HCT116 (cell line): ENCODE data around the gene TERT. TPM values are rescaled to one million over a fixed set of nuclear protein-coding genes. Genes with fewer than 3 reads are reported as not detected.

Experiments used
- ATAC-seq: fragments of 200-7000 bp; cut with Tn5 transposase; 2 replicates; pipeline ENCODE4 v1.9.1; 2020; ENCODE audit warnings: mild to moderate bottlenecking, moderate library complexity
- BruUV-seq: library from RNA; stranded (reverse); fragments of 400-500 nt; replicated peaks from 2 replicates; lab custom pipeline; 2021; lab: Mats Ljungman, UMichigan
- CTCF ChIA-PET: fragments of 300-600 bp; sonication (Branson Sonifier 250); formaldehyde crosslinking; loops from one replicate; lab custom pipeline; 2021; ENCODE audit warnings: antibody characterized with exemption; lab: Charles Lee
- POLR2A ChIA-PET: fragments of 300-600, 350-600 bp; sonication (Branson Sonifier 250); formaldehyde crosslinking; loops from one replicate; lab custom pipeline; 2021; ENCODE audit warnings: antibody characterized with exemption; lab: Charles Lee
- RAD21 ChIA-PET, 2 experiments: fragments of 300-600 bp; sonication (Branson Sonifier 250); formaldehyde crosslinking; loops; one replicate each; lab custom pipeline; 2023; ENCODE audit warnings: low total read pairs in 2 of 2; ENCODE audit not compliant: uncharacterized antibody in 2 of 2, unreplicated experiment in 2 of 2, low non-redundant PET in 1 of 2; lab: Charles Lee
- DNase-seq: peaks from one replicate; pipeline ENCODE4 v3.0.0-alpha.2; 2010; ENCODE audit warnings: low read depth, low spot score
- H2AFZ ChIP-seq: fragments of 200-600 bp; shearing (Covaris generic), sonication (generic); 2 replicates; pipeline ENCODE4 v1.6.1; 2017; ENCODE audit warnings: low read depth, mixed run types, mixed read lengths, antibody characterized with exemption, low read length; ENCODE audit not compliant: poor library complexity, severe bottlenecking
- H3K27ac ChIP-seq: 2 replicates; pipeline ENCODE4 v1.5.1; 2012; ENCODE audit warnings: low read depth, low read length
- H3K27me3 ChIP-seq: fragments of 200-600 bp; sonication (generic); 2 replicates; pipeline ENCODE4 v1.6.1; 2016; ENCODE audit warnings: mixed run types, low read length, mixed read lengths; ENCODE audit not compliant: insufficient read depth
- H3K36me3 ChIP-seq, 2 experiments: fragments of 200-500 bp in 1 of 2; fragments of 200-600 bp in 1 of 2; sonication (Bioruptor generic) in 1 of 2; sonication (generic) in 1 of 2; 2 replicates each; pipeline versions ENCODE4 v1.5.1 to v1.6.1; 2014 to 2016; ENCODE audit warnings: low read length in 2 of 2, inconsistent platforms in 1 of 2, mixed read lengths in 1 of 2, mixed run types in 1 of 2; ENCODE audit not compliant: insufficient read depth in 2 of 2, control insufficient read depth in 1 of 2
- H3K4me1 ChIP-seq, 2 experiments: fragments of 200-600 bp in 1 of 2; sonication (generic) in 1 of 2; 2 replicates each; pipeline versions ENCODE4 v1.5.1 to v1.6.1; 2012 to 2017; ENCODE audit warnings: low read length in 2 of 2, inconsistent platforms in 1 of 2, mild to moderate bottlenecking in 1 of 2, mixed read lengths in 1 of 2, mixed run types in 1 of 2, moderate library complexity in 1 of 2; ENCODE audit not compliant: insufficient read depth in 2 of 2, control insufficient read depth in 1 of 2
- H3K4me2 ChIP-seq: fragments of 200-600 bp; sonication (generic); 2 replicates; pipeline ENCODE4 v1.6.1; 2017; ENCODE audit warnings: mixed run types, low read length, mixed read lengths
- H3K4me3 ChIP-seq, 2 experiments: fragments of 200-600 bp in 1 of 2; sonication (generic) in 1 of 2; replicated peaks in 1 of 2; 2 replicates each; pipeline ENCODE4 v1.5.1; 2011 to 2016; ENCODE audit warnings: low read length in 2 of 2, control low read depth in 1 of 2, low read depth in 1 of 2, mild to moderate bottlenecking in 1 of 2, mixed read lengths in 1 of 2, mixed run types in 1 of 2
- H3K79me2 ChIP-seq: fragments of 200-600 bp; sonication (generic); 2 replicates; pipeline ENCODE4 v1.6.1; 2017; ENCODE audit warnings: mild to moderate bottlenecking, mixed run types, low read length, moderate library complexity, mixed read lengths; ENCODE audit not compliant: insufficient read depth
- H3K9ac ChIP-seq: fragments of 200-600 bp; sonication (generic); 2 replicates; pipeline ENCODE4 v1.6.1; 2016; ENCODE audit warnings: low read length, mixed read lengths
- H3K9me2 ChIP-seq: fragments of 200-600 bp; sonication (generic), shearing (Covaris generic); 2 replicates; pipeline ENCODE4 v1.6.1; 2017; ENCODE audit warnings: mixed run types, mild to moderate bottlenecking, moderate library complexity; ENCODE audit not compliant: insufficient read depth
- H3K9me3 ChIP-seq, 2 experiments: fragments of 200-500 bp in 1 of 2; fragments of 200-600 bp in 1 of 2; sonication (Bioruptor generic) in 1 of 2; sonication (generic) in 1 of 2; 2 replicates each; pipeline ENCODE4 v1.6.1; 2014 to 2017; ENCODE audit warnings: low read length in 2 of 2, mixed read lengths in 2 of 2, inconsistent platforms in 1 of 2, low read depth in 1 of 2, mild to moderate bottlenecking in 1 of 2, mixed run types in 1 of 2, moderate library complexity in 1 of 2; ENCODE audit not compliant: control insufficient read depth in 1 of 2, insufficient read depth in 1 of 2
- H4K20me1 ChIP-seq: fragments of 200-600 bp; sonication (generic), shearing (Covaris generic); 2 replicates; pipeline ENCODE4 v1.6.1; 2017; ENCODE audit warnings: mixed run types, mild to moderate bottlenecking, moderate library complexity; ENCODE audit not compliant: insufficient read depth
- CTCF ChIP-seq, 3 experiments: fragments of 200-600 bp in 1 of 3; sonication (generic) in 1 of 3; IDR thresholded peaks in 2 of 3; conservative IDR thresholded peaks in 1 of 3; 2 replicates each; pipeline ENCODE4 v1.5.1; 2012 to 2017; ENCODE audit warnings: low read depth in 2 of 3, low read length in 2 of 3, antibody characterized with exemption in 1 of 3, borderline replicate concordance in 1 of 3, control low read depth in 1 of 3, mild to moderate bottlenecking in 1 of 3, mixed read lengths in 1 of 3, mixed run types in 1 of 3, moderate library complexity in 1 of 3; ENCODE audit not compliant: insufficient read depth in 1 of 3
- RAD21 ChIP-seq: IDR thresholded peaks from 2 replicates; pipeline ENCODE4 v1.6.1; 2012; ENCODE audit warnings: low read depth, mild to moderate bottlenecking
- SIN3A ChIP-seq: IDR thresholded peaks from 2 replicates; pipeline ENCODE4 v1.6.1; 2012; ENCODE audit warnings: low read depth
- TCF7L2 ChIP-seq: IDR thresholded peaks from 2 replicates; pipeline ENCODE4 v1.7.0; 2011; ENCODE audit warnings: borderline replicate concordance, inconsistent platforms; ENCODE audit not compliant: insufficient read depth, insufficient read length; ENCODE audit errors: extremely low read depth
- intact Hi-C: fragments of 100-400 bp; cut with micrococcal nuclease; formaldehyde crosslinking; loops from 2 replicates; pipeline ENCODE4 v1.10.0; 2022
- total RNA-seq: library from RNA; stranded (reverse); gene quantifications from one replicate; pipeline ENCODE4 v1.2.1, GENCODE V29; 2021; ENCODE audit not compliant: unreplicated experiment

The TERT gene
- total RNA-seq, 1 experiment from 2014 or later: 6.9 TPM

DNA sequence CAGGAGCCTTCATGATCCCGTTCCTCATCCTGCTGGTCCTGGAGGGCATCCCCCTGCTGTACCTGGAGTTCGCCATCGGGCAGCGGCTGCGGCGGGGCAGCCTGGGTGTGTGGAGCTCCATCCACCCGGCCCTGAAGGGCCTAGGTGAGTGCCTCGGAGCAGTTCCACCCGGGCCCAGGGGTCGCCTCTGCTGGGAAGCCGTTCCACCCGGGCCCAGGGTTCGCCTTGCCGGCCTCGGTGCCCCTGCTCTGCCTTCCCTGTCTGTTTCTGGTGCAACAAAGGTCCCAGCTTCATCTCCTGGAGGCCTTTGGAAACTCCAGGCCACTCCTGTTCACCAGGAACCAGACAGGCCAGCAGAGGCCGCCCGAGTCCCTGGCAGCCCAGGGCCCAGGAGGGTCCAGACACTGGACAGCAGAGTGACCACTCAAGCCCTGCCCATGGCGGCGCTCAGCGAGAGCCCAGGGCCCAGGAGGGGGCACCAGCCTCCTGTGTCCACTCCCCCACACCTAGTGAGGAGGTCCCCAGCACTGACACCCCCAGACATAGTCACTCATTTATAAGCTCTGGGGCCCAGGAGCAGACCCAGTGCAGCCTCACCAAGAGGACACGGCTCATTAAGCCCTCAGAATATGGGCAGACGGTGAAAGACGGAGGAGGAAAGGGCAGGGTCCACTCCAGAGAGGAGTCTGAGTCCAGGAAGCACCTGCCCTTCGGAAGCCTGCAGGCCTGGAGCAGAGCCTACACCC is 86.0 kb downstream of the TERT start:
- intact Hi-C loops: loop anchor here (1.0 to 2.0 kb wide), 2 partner anchors 36 to 260 kb away; no protein-coding TSS in a partner anchor
- BruUV-seq: no TSS peak
- H4K20me1 ChIP-seq: no peaks in the 10 kb centered on the region
- H3K79me2 ChIP-seq: no peaks in the 10 kb centered on the region
- no peak for TF ChIP-seq SIN3A
- TF ChIP-seq CTCF (IDR thresholded peaks at IDR 0.05 in 2 of 3, conservative IDR thresholded peaks at IDR 0.05 in 1 of 3; ENCODE audit: borderline replicate concordance in 1 of 3, insufficient read depth in 1 of 3, low read depth in 2 of 3, low read length in 2 of 3): peak; percentile 52 to 57 (median 53)
- no peak for TF ChIP-seq TCF7L2
- TF ChIP-seq RAD21: peak; percentile 69
- no peak overlapping the region for H2AFZ ChIP-seq
- no peak overlapping the region for H3K4me2 ChIP-seq
- no peaks in the 10 kb centered on the region for H3K27me3 ChIP-seq
- H3K4me1 ChIP-seq: no peaks in the 10 kb centered on the region
- no peak overlapping the region for H3K4me3 ChIP-seq
- no peaks in the 10 kb centered on the region for H3K36me3 ChIP-seq
- no peak for DNase-seq
- H3K9me3 ChIP-seq: no peaks in the 10 kb centered on the region
- H3K9me2 ChIP-seq: no peaks in the 10 kb centered on the region
- ChIA-PET RAD21 (interaction anchor here (0.6 to 0.7 kb wide), 2 partner anchors 24 to 261 kb away, joined by 3 read pairs; no protein-coding TSS in a partner anchor), POLR2A (no interaction called here), CTCF (interaction anchor here (0.6 to 1.1 kb wide), 4 partner anchors 41 to 436 kb away, joined by 3 to 6 read pairs (median 4); no protein-coding TSS in a partner anchor)
- H3K27ac ChIP-seq: no peak overlapping the region
- peak; percentile 71 for ATAC-seq
- no peak overlapping the region for H3K9ac ChIP-seq
